Stimulated activated CD8-positive, alpha-beta memory T cell treated with anti-CD3 and anti-CD28 coated beads, Interleukin-4, amount 100 ng/mL, for 48 hours (primary cell): ENCODE results near the gene TPM2.

Experiments
- DNase-seq: peaks from one replicate; pipeline ENCODE4 v3.0.0-alpha.2; 2020

TPM2 gene

GRCh38 chr9:35689542-35690293, at the start of gene TPM2:
TPM2 (minus strand) TSS chr9:35689925; CDS start chr9:35689817, 108 bp downstream.
- no peak for DNase-seq

GRCh38 chr9:35738924-35739323, 49.2 kb upstream of the TPM2 start:
- no peak for DNase-seq

DNA sequence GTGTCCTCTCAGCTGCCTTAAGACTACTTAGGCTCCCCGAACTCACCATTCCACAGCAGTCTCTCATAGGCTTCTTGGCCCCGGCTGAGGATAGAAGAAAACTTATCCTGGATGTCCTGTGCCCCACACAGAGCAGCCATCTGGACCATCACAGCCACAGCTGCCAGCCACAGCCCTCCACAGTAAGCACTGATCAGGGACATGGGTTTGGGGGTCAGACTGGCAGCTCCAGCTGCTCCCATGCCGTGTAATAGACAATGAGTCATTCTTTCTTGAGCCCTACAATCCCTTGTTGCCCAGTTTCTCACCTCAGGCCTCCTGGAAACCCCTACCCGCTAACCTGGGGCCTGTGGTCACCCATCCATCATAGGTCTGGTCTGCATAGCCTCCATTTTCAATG, 48.5 kb upstream of the TPM2 start:
- no peak for DNase-seq

DNA sequence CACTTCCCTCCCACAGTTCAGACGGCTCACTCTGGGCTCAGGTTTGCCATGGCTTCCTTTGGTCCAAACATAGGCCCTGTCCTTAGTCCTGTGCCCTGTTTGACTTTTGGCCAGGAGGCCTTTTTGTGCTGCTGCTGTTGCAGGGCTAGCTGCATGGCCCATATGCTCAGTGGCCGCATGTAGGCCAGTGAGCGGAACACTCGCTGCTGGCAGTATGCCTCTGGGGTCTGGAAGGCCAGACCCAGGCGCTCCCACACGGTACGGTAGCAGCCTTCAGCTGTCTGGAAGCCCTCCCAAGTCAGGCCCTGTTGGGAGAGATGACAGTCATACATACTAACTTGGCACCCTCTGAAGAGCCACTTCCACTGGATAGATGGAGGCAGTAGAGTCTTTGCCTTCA, 47.4 kb upstream of the TPM2 start:
- DNase-seq: no peak

- DNase-seq: peak; percentile 69
Observed at GRCh38 chr9:35736201-35736633, 46.5 kb upstream of the TPM2 start.

DNA sequence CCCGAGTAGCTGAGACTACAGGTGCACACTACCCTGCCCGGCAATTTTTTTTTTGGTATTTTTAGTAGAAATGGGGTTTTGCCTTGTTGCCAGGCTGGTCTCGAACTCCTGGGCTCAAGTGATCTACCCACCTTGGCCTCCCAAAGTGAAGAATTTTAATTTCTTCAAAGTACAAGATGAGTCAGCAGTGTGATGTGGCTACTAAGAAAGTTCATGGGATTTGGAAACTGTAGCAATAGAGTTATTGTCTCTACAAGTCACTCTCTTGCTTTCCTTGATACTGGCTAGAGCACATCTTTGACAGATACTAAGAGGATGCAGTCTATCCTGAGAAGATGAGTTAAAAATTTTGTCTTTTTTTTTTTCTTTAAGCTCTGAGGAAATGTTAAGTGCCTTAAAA, 44.4 kb upstream of the TPM2 start:
- no peak for DNase-seq

- DNase-seq: peak; percentile 61
Observed at GRCh38 chr9:35732800-35733541, 43.2 kb upstream of the TPM2 start.

- DNase-seq: peak; percentile 97
Observed at GRCh38 chr9:35732185-35732799, 42.6 kb upstream of the TPM2 start, which contains the start of the genes CREB3 and TLN1. CREB3 (plus strand) TSS chr9:35732666; CDS start chr9:35732773, 107 bp downstream. TLN1 (minus strand) TSS chr9:35732195; CDS start chr9:35725694, 6,501 bp downstream.

- no peak for DNase-seq
Observed at GRCh38 chr9:35731415-35732184, 41.9 kb upstream of the TPM2 start.

DNA sequence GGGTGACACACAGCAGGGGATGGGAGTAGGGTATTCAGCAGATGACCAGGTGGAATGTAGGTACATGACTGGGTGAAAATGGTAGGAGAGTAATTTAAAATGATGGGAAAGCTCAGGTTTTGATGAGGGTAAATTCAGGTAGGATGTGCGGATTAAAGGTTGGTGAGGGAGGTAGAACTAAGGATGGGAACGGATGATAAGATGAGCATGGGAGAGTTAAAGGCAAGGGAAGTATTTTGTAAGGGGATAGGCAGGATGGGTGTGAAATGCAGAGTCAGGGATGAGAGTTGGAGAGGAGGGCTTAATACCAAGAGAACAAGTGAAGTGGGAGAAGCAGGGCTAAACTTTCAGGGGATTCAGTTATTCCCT, 40.7 kb upstream of the TPM2 start:
- DNase-seq: no peak

- DNase-seq: peak; percentile 41
Observed at GRCh38 chr9:35729700-35730485, 40.2 kb upstream of the TPM2 start.

DNA sequence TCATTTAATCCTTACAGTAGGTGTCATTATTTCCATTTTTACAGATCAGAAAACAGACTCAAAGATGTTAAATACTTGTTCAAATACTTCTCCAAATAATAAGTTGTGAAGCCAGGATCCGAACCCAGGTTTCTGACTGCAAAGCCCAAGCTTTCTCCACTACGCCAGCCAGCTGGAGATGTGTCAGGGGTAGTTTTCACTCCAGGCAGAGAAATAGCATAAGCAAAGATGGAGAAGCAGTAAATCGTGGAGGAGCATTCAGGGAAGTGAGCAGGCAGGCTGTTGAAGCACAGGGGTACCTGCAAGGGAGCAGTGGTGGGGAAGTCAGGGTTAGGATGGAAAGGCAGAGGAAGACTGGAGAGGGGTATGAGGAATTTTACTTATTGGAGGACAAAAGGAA, 39.4 kb upstream of the TPM2 start:
- DNase-seq: no peak

DNA sequence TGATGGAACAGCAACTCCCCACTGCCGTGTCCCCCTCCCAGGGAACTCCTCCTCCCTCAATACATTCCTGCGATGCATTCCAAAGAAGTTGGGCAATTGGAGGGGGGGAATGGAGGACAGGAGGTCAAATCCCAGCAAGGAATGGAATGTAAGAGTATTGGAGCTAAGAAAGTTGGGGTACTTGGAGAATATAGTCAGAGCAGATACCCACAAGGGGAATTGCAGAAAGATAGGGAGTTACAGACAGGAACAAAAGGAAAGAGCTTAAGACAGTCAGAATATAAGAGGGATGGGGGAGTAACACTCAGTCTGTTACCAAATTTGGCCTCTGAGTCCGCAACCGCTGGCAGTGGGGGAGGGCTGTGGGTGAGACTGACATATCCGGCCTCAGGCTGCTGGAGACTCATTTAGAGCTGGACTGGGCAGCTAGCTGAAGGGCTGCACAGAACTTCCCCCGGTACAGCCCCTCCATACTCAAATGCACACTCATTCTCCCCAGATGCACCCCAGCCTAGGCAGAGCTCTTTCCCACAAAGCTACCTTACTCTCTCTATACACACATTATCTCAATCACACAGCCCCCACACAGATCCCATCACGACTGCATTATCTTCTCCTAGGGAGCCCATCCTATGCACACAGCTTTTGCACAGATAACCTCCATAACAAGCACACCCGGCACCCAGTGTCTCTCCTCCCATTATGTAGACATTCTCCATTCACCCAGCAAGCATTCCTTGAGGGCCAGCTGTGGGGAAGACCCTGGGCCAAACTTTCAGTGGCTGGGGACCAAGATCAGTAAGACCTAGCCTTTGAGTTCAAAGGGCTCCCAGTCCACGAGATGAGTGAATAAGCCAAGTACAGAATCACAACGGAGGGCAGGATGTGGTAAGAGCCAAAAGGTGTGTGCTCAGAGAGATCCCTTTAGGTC, 38.6 kb upstream of the TPM2 start:
- DNase-seq: peak; percentile 75

GRCh38 chr9:35727676-35728040, 37.9 kb upstream of the TPM2 start:
- DNase-seq: no peak

GRCh38 chr9:35726931-35727330, 37.2 kb upstream of the TPM2 start:
- peak; percentile 44 for DNase-seq

DNA sequence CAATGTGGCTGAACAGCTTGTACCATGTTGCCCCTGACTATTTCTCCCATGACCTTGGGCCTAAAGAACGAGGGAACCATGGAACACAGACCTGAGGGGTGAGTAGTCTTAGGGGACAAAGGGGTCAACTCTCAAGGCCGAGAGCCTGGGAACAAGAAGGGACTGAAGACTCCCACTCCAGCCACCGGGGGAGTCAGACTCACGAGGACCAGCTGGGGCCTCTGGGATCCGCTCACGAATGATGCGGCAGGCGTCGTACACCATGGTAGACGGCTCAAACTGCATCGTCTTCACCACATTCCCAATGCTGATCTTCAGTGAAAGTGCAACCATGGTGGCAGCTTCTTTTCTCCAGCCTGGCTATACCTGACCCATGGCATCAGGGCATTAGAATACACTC, 35.6 kb upstream of the TPM2 start:
- DNase-seq: no peak

DNA sequence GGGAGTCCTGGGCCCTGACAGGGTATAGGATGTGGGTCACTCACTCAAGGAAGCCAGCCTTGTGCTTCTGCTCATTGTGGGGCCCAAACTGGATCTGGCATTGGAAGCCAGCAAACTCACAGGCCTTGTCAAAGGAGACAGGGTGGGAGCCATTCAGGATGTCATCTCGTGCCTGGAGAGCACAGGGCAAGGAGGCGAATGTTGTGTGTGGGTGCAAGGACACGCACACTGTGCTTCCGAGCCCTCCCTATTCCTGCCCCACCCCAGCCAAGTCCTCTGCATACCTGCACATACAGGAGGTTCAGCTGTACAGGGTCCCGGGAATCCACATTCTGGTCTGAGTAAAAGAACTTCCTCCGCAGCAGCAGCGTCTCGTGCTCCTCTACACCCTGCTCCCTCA, 34.2 kb upstream of the TPM2 start:
- DNase-seq: no peak

GRCh38 chr9:35723426-35723825, 33.7 kb upstream of the TPM2 start:
- DNase-seq: no peak

- DNase-seq: no peak
Observed at GRCh38 chr9:35719546-35719945, 29.8 kb upstream of the TPM2 start.

DNA sequence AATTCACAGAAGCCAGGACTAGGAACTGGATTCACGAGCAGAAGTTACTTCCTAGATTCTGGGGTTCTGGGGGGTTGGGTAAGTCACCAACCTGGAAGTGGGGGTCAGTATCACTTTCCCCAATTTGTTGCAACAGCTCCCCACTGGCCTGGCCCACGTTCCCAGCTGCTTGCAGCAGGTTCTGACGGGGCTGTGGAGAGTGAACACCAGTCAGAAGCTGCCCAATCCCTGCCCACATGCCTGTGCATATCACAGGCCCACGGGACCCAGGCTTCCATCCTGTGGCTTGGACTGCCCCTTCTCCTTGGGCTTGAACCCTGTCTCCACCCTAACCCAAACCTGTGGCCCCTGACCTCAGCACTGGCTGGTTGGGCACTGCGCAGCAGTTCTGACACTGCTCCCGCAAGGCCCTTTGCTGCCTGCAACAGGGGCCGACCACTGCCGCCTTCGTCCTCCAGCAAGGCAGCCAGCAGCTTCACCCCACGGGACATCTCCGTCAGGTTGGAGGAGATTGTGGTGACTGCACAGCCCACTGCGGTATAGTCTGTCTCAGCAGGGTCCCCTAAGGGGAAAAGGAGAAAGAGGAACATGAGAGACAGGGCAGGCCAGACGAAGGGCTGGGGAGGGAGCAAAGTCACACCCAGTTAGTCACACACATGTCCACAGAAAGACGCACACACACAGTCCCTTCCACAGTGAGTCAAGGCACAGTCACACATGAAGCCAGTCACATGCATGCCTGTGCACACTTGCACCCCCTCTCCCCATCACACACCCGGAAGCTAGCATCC, 29.2 kb upstream of the TPM2 start:
- DNase-seq: no peak
